Psoas muscle (tissue), 8 donors: Measurements from ENCODE around the gene HPD. TPM values are rescaled to one million over a fixed set of nuclear protein-coding genes. Genes with fewer than 3 reads are reported as not detected.
A peak's percentile ranks its signal among the peaks of the same experiment; 100 is the strongest.

Source experiments
- ATAC-seq, 4 donors: fragments of 200-7000 bp; cut with Tn5 transposase; one replicate each; pipeline ENCODE4 v1.9.1; 2020; ENCODE audit warnings: moderate library complexity in 3 of 4, mild to moderate bottlenecking in 2 of 4
- DNase-seq, 2 donors: peaks; one replicate each; pipeline ENCODE4 v3.0.0-alpha.2; 2020
- H3K27ac ChIP-seq: fragments of 200-600 bp; one replicate; pipeline ENCODE4 v1.8.0; 2022
- H3K27me3 ChIP-seq, 3 donors: fragments of 200-600 bp in 1 of 3; one replicate each; pipeline versions ENCODE4 v1.6.1 to v1.8.0; 2013 to 2022; ENCODE audit warnings: low read length in 2 of 3, mild to moderate bottlenecking in 2 of 3, moderate library complexity in 1 of 3; ENCODE audit not compliant: insufficient read depth in 3 of 3
- H3K36me3 ChIP-seq, 2 donors: fragments of 200-600 bp in 1 of 2; one replicate each; pipeline versions ENCODE4 v1.6.1 to v1.8.0; 2013 to 2022; ENCODE audit warnings: low read depth in 1 of 2, mild to moderate bottlenecking in 1 of 2, moderate library complexity in 1 of 2; ENCODE audit not compliant: insufficient read depth in 1 of 2
- H3K4me1 ChIP-seq: fragments of 200-600 bp; one replicate; pipeline ENCODE4 v1.8.0; 2022
- H3K4me3 ChIP-seq: fragments of 200-600 bp; one replicate; pipeline ENCODE4 v1.8.0; 2022; ENCODE audit warnings: mild to moderate bottlenecking
- H3K9me3 ChIP-seq: fragments of 200-600 bp; one replicate; pipeline ENCODE4 v1.8.0; 2022
- WGBS, 3 donors: extraction: QIAGEN DNeasy Blood & Tissue Kit; methylation state at CpG; one replicate each; pipeline versions ENCODE4 v1.1.6 to v1.1.7; 2013; 5-methylcytosine and 5-hydroxymethylcytosine counted together
- intact Hi-C, 2 donors: fragments of 100-400 bp; cut with DNase I; formaldehyde crosslinking; loops; one replicate each; pipeline versions ENCODE4 v1.11.0 to v1.14.2; 2022
- long read RNA-seq, 2 donors: library from polyadenylated mRNA; unstranded; transcript quantifications; one replicate each; pipeline ENCODE4 v2.0.0, GENCODE V29; 2021
- polyA plus RNA-seq, 3 donors: library from polyadenylated mRNA; stranded (reverse); fragments of 200-250 nt; gene quantifications; one replicate each; pipeline ENCODE4 v1.2.3, GENCODE V29; 2013
- total RNA-seq, 4 donors: library from RNA; stranded (reverse); fragmentation: NEBNext Ultra II Directional in 2 of 4; extraction: Animal tissue kit (Norgen Biotek cat#: 25700) in 2 of 4; gene quantifications; one replicate each; pipeline versions ENCODE4 v1.2.1 to v1.2.4, GENCODE V29; 2021 to 2023
- TF ChIP-seq, protein P1 (sequence below): fragments of 200-600 bp; IDR thresholded peaks from one replicate; pipeline ENCODE4 v1.8.0; 2022; ENCODE audit warnings: antibody characterized with exemption
- donor health status: healthy with polysubstance abuse.
- donor health status: DM: no; HTN: no; CAD: no; lungs with moderate emphysema.
- donor health status: Bipolar disorder and iron deficiency.
- donor health status: healthy.
- donor health status: DM: yes; HTN: yes; CAD: no.
- donor health status: DM: no; HTN: no; CAD: no.
- donor health status: DM: no; HTN: no; CAD: no.
- donor health status: DM: yes; HTN: yes; CAD: no.

The HPD gene
- 1 to 10 TPM; 1.1 to 3.3 (median 3.0) TPM for total RNA-seq
- polyA plus RNA-seq: 1 to 10 TPM in 1 of 3 donors, under 1 TPM in 2; 0.67 to 1.6 (median 0.70) TPM
- long read RNA-seq, donor 1, partial matches to known transcripts: 1 of 1 reads
- long read RNA-seq, donor 1, other reads (novel, unspliced or antisense): 0 of 1 reads
- long read RNA-seq, donor 2, partial matches to known transcripts: 2 of 2 reads
- long read RNA-seq, donor 2, other reads (novel, unspliced or antisense): 0 of 2 reads

- no peaks in the 10 kb centered on the region for H3K27me3 ChIP-seq
- H3K4me3 ChIP-seq: no peak within 1 kb of the TSS
- no peaks in the 10 kb centered on the region for H3K36me3 ChIP-seq
- 31 to 42% (median 32%) methylated on average over 16 of the region's 16 CpGs for WGBS, 3 donors
- H3K27ac ChIP-seq: peak within 1 kb of the TSS; percentile 87
- intact Hi-C loops: no loop called here
- ATAC-seq (peak; percentile 90 to 93 (median 92)), DNase-seq (peak; percentile 74 to 82)
- H3K4me1 ChIP-seq: peaks cover 40% of the 10 kb centered on the region
- TF ChIP-seq, protein P1, sequence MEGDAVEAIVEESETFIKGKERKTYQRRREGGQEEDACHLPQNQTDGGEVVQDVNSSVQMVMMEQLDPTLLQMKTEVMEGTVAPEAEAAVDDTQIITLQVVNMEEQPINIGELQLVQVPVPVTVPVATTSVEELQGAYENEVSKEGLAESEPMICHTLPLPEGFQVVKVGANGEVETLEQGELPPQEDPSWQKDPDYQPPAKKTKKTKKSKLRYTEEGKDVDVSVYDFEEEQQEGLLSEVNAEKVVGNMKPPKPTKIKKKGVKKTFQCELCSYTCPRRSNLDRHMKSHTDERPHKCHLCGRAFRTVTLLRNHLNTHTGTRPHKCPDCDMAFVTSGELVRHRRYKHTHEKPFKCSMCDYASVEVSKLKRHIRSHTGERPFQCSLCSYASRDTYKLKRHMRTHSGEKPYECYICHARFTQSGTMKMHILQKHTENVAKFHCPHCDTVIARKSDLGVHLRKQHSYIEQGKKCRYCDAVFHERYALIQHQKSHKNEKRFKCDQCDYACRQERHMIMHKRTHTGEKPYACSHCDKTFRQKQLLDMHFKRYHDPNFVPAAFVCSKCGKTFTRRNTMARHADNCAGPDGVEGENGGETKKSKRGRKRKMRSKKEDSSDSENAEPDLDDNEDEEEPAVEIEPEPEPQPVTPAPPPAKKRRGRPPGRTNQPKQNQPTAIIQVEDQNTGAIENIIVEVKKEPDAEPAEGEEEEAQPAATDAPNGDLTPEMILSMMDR: no peak
- no peaks in the 10 kb centered on the region for H3K9me3 ChIP-seq
These were observed at the start of gene HPD for GRCh38 chr12:121858662-121859572. TSS of gene HPD (minus strand) at chr12:121858859. CDS start at chr12:121858823, 36 bp downstream.

DNA sequence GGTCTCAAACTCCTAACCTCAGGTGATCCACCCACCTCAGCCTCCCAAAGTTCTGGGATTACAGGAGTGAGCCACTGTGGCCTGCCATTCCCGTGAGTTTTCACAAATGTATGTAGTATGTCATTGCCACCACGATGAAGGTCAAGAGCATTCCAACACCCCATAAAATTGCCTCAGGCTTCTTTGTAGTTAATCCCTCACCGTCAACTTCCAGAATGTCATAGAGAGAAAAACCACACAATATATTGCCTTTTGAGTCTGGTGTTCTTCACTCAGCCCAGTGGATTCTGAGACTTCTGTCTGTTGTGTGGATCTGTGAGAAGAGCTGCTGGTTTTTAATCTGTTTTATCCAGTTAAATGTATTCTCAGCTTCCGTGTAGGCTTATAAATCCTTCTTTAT is 47.1 kb upstream of the HPD start:
- intact Hi-C loops: no loop called here
- Histone ChIP-seq H3K9me3 (no peaks in the 10 kb centered on the region), H3K4me3 (no peak overlapping the region), H3K27me3 (no peaks in the 10 kb centered on the region), H3K27ac (no peak overlapping the region), H3K36me3 (peaks cover 18 to 97% of the 10 kb centered on the region in 2 donors), H3K4me1 (no peaks in the 10 kb centered on the region)
- no peak for ATAC-seq
- WGBS, 3 donors: 68 to 75% (median 70%) methylated on average over 4 of the region's 4 CpGs
- TF ChIP-seq, protein P1: no peak
- no peak for DNase-seq

- ATAC-seq (peak in 1 of 4 donors; percentile 40), DNase-seq (no peak)
- peaks cover 12 to 97% of the 10 kb centered on the region in 2 donors for H3K36me3 ChIP-seq
- no peaks in the 10 kb centered on the region for H3K4me1 ChIP-seq
- H3K27me3 ChIP-seq: no peaks in the 10 kb centered on the region
- intact Hi-C loops: no loop called here
- no peaks in the 10 kb centered on the region for H3K9me3 ChIP-seq
- WGBS, 3 donors: 81 to 93% (median 87%) methylated on average over 2 of the region's 2 CpGs
- TF ChIP-seq, protein P1: no peak
- H3K27ac ChIP-seq: no peak overlapping the region
- H3K4me3 ChIP-seq: no peak overlapping the region
These were observed 44.5 kb upstream of the HPD start for GRCh38 chr12:121903202-121903601.

GRCh38 chr12:121899590-121899989 is 40.9 kb upstream of the HPD start:
- TF ChIP-seq, protein P1: no peak
- ATAC-seq (peak in 1 of 4 donors; percentile 13), DNase-seq (no peak)
- Histone ChIP-seq H3K4me1 (peaks cover under 1% of the 10 kb centered on the region), H3K27me3 (no peaks in the 10 kb centered on the region), H3K27ac (no peak overlapping the region), H3K36me3 (peaks cover 19 to 99% of the 10 kb centered on the region in 2 donors), H3K4me3 (no peak overlapping the region), H3K9me3 (no peaks in the 10 kb centered on the region)
- WGBS, 3 donors: 85 to 94% (median 87%) methylated on average over 14 of the region's 14 CpGs
- intact Hi-C loops: no loop called here
